ENCODE results near the gene FAH. TPM values are rescaled to one million over a fixed set of nuclear protein-coding genes. Genes with fewer than 3 reads are reported as not detected.

The FAH gene
- total RNA-seq, 4 donors from 2014 or later: 7.9 to 26.0 (median 10.1) TPM

GRCh38 chr15:80168421-80168820, 15.6 kb downstream of the FAH start:
- 75 to 91% methylated on average over 4 of the region's 5 CpGs for WGBS, 2 donors (ENCODE audit: low coverage in 1 of 2)
- Histone ChIP-seq H3K36me3 (peaks cover 0 to 53% of the 10 kb centered on the region in 2 donors), H3K9me3 (no peaks in the 10 kb centered on the region), H3K4me1 (no peaks in the 10 kb centered on the region), H3K27ac (no peak overlapping the region), H3K27me3 (no peaks in the 10 kb centered on the region), H3K4me3 (no peak overlapping the region)
- ATAC-seq: no peak
- TF ChIP-seq EP300 (IDR thresholded peaks at IDR 0.05) (no peak), CTCF (IDR thresholded peaks at IDR 0.05) (no peak), POLR2A (IDR thresholded peaks at IDR 0.05) (no peak), POLR2AphosphoS5 (IDR thresholded peaks at IDR 0.05) (no peak)

- Histone ChIP-seq H3K4me3 (no peak overlapping the region), H3K27me3 (no peaks in the 10 kb centered on the region), H3K27ac (no peak overlapping the region), H3K4me1 (peaks cover 0 to 14% (median 0%) of the 10 kb centered on the region in 3 donors), H3K36me3 (peaks cover 0 to 52% of the 10 kb centered on the region in 2 donors), H3K9me3 (no peaks in the 10 kb centered on the region)
- no peak for TF ChIP-seq POLR2A (IDR thresholded peaks at IDR 0.05)
- TF ChIP-seq CTCF (IDR thresholded peaks at IDR 0.05): no peak
- no peak for TF ChIP-seq POLR2AphosphoS5 (IDR thresholded peaks at IDR 0.05)
- no peak for TF ChIP-seq EP300 (IDR thresholded peaks at IDR 0.05)
- 82 to 97% methylated on average over 5 of the region's 12 CpGs for WGBS, 2 donors (ENCODE audit: low coverage in 1 of 2)
- no peak for ATAC-seq
Measured at GRCh38 chr15:80169768-80170357, 17.1 kb downstream of the FAH start.

GRCh38 chr15:80170596-80170995, 17.8 kb downstream of the FAH start:
- TF ChIP-seq POLR2AphosphoS5 (IDR thresholded peaks at IDR 0.05) (no peak), CTCF (IDR thresholded peaks at IDR 0.05) (no peak)
- H3K4me3 ChIP-seq: no peak overlapping the region
- no peaks in the 10 kb centered on the region for H3K27me3 ChIP-seq
- 90 to 100% methylated on average over 1 to 2 of the region's 2 CpGs for WGBS, 2 donors (ENCODE audit: low coverage in 1 of 2)
- H3K9me3 ChIP-seq: no peaks in the 10 kb centered on the region
- H3K27ac ChIP-seq: no peak overlapping the region
- ATAC-seq: no peak
- peaks cover 0 to 59% of the 10 kb centered on the region in 2 donors for H3K36me3 ChIP-seq
- H3K4me1 ChIP-seq: peaks cover 0 to 17% (median 0%) of the 10 kb centered on the region in 3 donors

- Histone ChIP-seq H3K27me3 (no peaks in the 10 kb centered on the region), H3K4me1 (peaks cover 0 to 17% (median 0%) of the 10 kb centered on the region in 3 donors), H3K9me3 (no peaks in the 10 kb centered on the region), H3K36me3 (peaks cover 0 to 65% of the 10 kb centered on the region in 2 donors), H3K4me3 (no peak overlapping the region), H3K27ac (no peak overlapping the region)
- no peak for TF ChIP-seq EP300 (IDR thresholded peaks at IDR 0.05)
- TF ChIP-seq POLR2AphosphoS5 (IDR thresholded peaks at IDR 0.05): no peak
- no peak for TF ChIP-seq CTCF (IDR thresholded peaks at IDR 0.05)
- no peak for TF ChIP-seq POLR2A (IDR thresholded peaks at IDR 0.05)
- no peak for ATAC-seq
- 65 to 87% methylated on average over 2 to 3 of the region's 4 CpGs for WGBS, 2 donors (ENCODE audit: low coverage in 1 of 2)
Measured at GRCh38 chr15:80171787-80172186, 19.0 kb downstream of the FAH start.

- Histone ChIP-seq H3K9me3 (no peaks in the 10 kb centered on the region), H3K4me3 (no peak overlapping the region), H3K4me1 (peaks cover 0 to 17% (median 0%) of the 10 kb centered on the region in 3 donors), H3K27ac (no peak overlapping the region), H3K27me3 (no peaks in the 10 kb centered on the region), H3K36me3 (peaks cover 0 to 71% of the 10 kb centered on the region in 2 donors)
- TF ChIP-seq CTCF (IDR thresholded peaks at IDR 0.05) (no peak), POLR2AphosphoS5 (IDR thresholded peaks at IDR 0.05) (no peak), POLR2A (IDR thresholded peaks at IDR 0.05) (no peak), EP300 (IDR thresholded peaks at IDR 0.05) (no peak)
- no peak for ATAC-seq
- 65 to 68% methylated on average over 5 to 8 of the region's 8 CpGs for WGBS, 2 donors (ENCODE audit: low coverage in 1 of 2)
Measured at GRCh38 chr15:80172401-80172800, 19.6 kb downstream of the FAH start.
